GM12878 (cell line): ENCODE data around the gene ENPP7. TPM values are rescaled to one million over a fixed set of nuclear protein-coding genes. Genes with fewer than 3 reads are reported as not detected.

Experiments
- ATAC-seq: fragments of 200-7000 bp; cut with Tn5 transposase; 3 replicates; pipeline ENCODE4 v1.9.1; 2020; ENCODE audit warnings: mild to moderate bottlenecking, moderate library complexity
- BruUV-seq: library from RNA; stranded (reverse); fragments of 400-500 nt; replicated peaks from 2 replicates; lab custom pipeline; 2021; lab: Mats Ljungman, UMichigan
- CTCF ChIA-PET: fragments of 300-600 bp; sonication (Branson Sonifier 250); formaldehyde crosslinking; extraction: SDS; loops from one replicate; lab custom pipeline; 2021; ENCODE audit warnings: inconsistent platforms; lab: Yijun Ruan, JAX
- POLR2A ChIA-PET: fragments of 350-600 bp; formaldehyde crosslinking; extraction: SDS; loops from one replicate; lab custom pipeline; 2021; ENCODE audit warnings: inconsistent platforms; lab: Charles Lee
- RAD21 ChIA-PET: fragments of 300-600 bp; sonication (Branson Sonifier 250); formaldehyde crosslinking; loops from one replicate; lab custom pipeline; 2023; ENCODE audit warnings: antibody characterized with exemption; ENCODE audit not compliant: unreplicated experiment; lab: Charles Lee
- SMC1A ChIA-PET: fragments of 300-600 bp; sonication (Branson Sonifier 250); formaldehyde crosslinking; loops from one replicate; lab custom pipeline; 2023; ENCODE audit not compliant: unreplicated experiment, uncharacterized antibody; lab: Charles Lee
- DNase-seq: peaks from one replicate; pipeline ENCODE4 v3.0.0-alpha.2; 2011; ENCODE audit warnings: low read depth, low spot score
- FAIRE-seq: peaks from 3 replicates; lab custom pipeline; 2011; peaks lifted over from hg19 to GRCh38; lab: Jason Lieb, UNC
- H2AFZ ChIP-seq: 2 replicates; pipeline ENCODE4 v1.6.0; 2011; ENCODE audit warnings: low read depth, low read length, control low read depth; ENCODE audit not compliant: control insufficient read depth
- H3K27ac ChIP-seq: 2 replicates; pipeline ENCODE4 v1.5.1; 2011; ENCODE audit warnings: control low read depth; ENCODE audit not compliant: control insufficient read depth, insufficient read depth
- H3K27me3 ChIP-seq, 2 experiments: replicated peaks in 1 of 2; 2 replicates each; pipeline versions ENCODE4 v1.6.0 to v1.6.1; 2011; ENCODE audit warnings: low read length in 1 of 2; ENCODE audit not compliant: control insufficient read depth in 2 of 2, insufficient read depth in 2 of 2
- H3K36me3 ChIP-seq, 2 experiments: 2 replicates each; pipeline ENCODE4 v1.5.1; 2011; ENCODE audit warnings: low read length in 1 of 2; ENCODE audit not compliant: control insufficient read depth in 2 of 2, insufficient read depth in 2 of 2
- H3K4me1 ChIP-seq: 2 replicates; pipeline ENCODE4 v1.6.1; 2011; ENCODE audit warnings: mild to moderate bottlenecking, low read length, moderate library complexity, mixed read lengths; ENCODE audit not compliant: control insufficient read depth, insufficient read depth
- H3K4me2 ChIP-seq: 2 replicates; pipeline ENCODE4 v1.6.0; 2011; ENCODE audit warnings: control low read depth; ENCODE audit not compliant: control insufficient read depth, insufficient read depth
- H3K4me3 ChIP-seq: fragments of 200-600 bp; sonication (generic); 2 replicates; pipeline ENCODE4 v1.5.1; 2016
- H3K79me2 ChIP-seq: 2 replicates; pipeline ENCODE4 v1.6.0; 2011; ENCODE audit warnings: low read length; ENCODE audit not compliant: control insufficient read depth, insufficient read depth
- H3K9ac ChIP-seq: 2 replicates; pipeline ENCODE4 v1.8.0; 2011; ENCODE audit warnings: low read length, control low read depth, mixed read lengths; ENCODE audit not compliant: control insufficient read depth, insufficient read depth
- H3K9me3 ChIP-seq: replicated peaks from 3 replicates; pipeline ENCODE4 v1.5.1; 2011; ENCODE audit warnings: mild to moderate bottlenecking, low read length; ENCODE audit not compliant: control insufficient read depth, insufficient read depth
- H4K20me1 ChIP-seq: 2 replicates; pipeline ENCODE4 v1.6.0; 2011; ENCODE audit not compliant: control insufficient read depth, insufficient read depth
- BMI1 ChIP-seq: fragments of 450-650 bp; IDR thresholded peaks from 2 replicates; pipeline ENCODE4 v1.6.1; 2016; ENCODE audit warnings: mild to moderate bottlenecking, moderate library complexity, borderline replicate concordance
- EED ChIP-seq: sonication (generic); IDR thresholded peaks from 2 replicates; pipeline ENCODE4 v1.6.1; 2016; ENCODE audit warnings: antibody characterized with exemption, low read depth
- JUND ChIP-seq: IDR thresholded peaks from 2 replicates; pipeline ENCODE4 v1.6.1; 2012; ENCODE audit warnings: low read depth, mild to moderate bottlenecking, low read length, improper control_type of control experiment, moderate library complexity
- KAT2A ChIP-seq: conservative IDR thresholded peaks from 2 replicates; pipeline ENCODE4 v1.6.1; 2011; ENCODE audit warnings: low read depth, low read length; ENCODE audit not compliant: control insufficient read depth
- MTA3 ChIP-seq: IDR thresholded peaks from 2 replicates; pipeline ENCODE4 v1.6.1; 2012; ENCODE audit warnings: low read length, inconsistent platforms, borderline replicate concordance
- SREBF2 ChIP-seq: IDR thresholded peaks from 2 replicates; pipeline ENCODE4 v1.6.1; 2012; ENCODE audit warnings: mild to moderate bottlenecking, low read length
- WGBS: methylation state at CpG from one replicate; pipeline ENCODE4 v1.1.6; 2016; ENCODE audit warnings: low lambda C conversion rate; ENCODE audit not compliant: insufficient replicate concordance, insufficient coverage; ENCODE audit errors: missing lambda C conversion rate; 5-methylcytosine and 5-hydroxymethylcytosine counted together
- in situ Hi-C: fragments of 300-500 bp; cut with MboI; formaldehyde crosslinking; loops from 9 replicates; pipeline ENCODE4 v1.14.3; 2018; ENCODE audit warnings: mixed read lengths
- intact Hi-C: fragments of 100-400 bp; cut with micrococcal nuclease; formaldehyde crosslinking; loops from one replicate; pipeline ENCODE4 v1.14.2; 2022; ENCODE audit not compliant: unreplicated experiment
- polyA plus RNA-seq, 11 experiments: library from polyadenylated mRNA; depleted of rRNA in 4 of 11; unstranded in 6 of 11; stranded (reverse) in 5 of 11; fragments of >200 nt; fragmentation: Nextera tagmentation in 4 of 11; fragmentation: Illumina TruSeq in 1 of 11; extraction: Ambion mirVana in 4 of 11; extraction: Trizol in 1 of 11; gene quantifications; 1 replicate in 1 of 11; 2 replicates in 10 of 11; pipeline versions ENCODE4 v1.2.1 to v1.2.3, GENCODE V29; 2011 to 2016; ENCODE audit warnings: inconsistent platforms in 2 of 11, missing spikeins in 2 of 11, low read depth in 1 of 11
- total RNA-seq, 4 experiments: library from RNA; depleted of rRNA in 3 of 4; stranded (reverse); fragments of >200 nt in 3 of 4; fragmentation: Illumina TruSeq in 1 of 4; extraction: Trizol in 1 of 4; gene quantifications; 2 replicates each; pipeline versions ENCODE4 v1.2.1 to v1.2.3, GENCODE V29; 2013 to 2021
- TF ChIP-seq, protein P1 (sequence below): fragments of 450-650 bp; IDR thresholded peaks from 2 replicates; pipeline ENCODE4 v1.6.1; 2018; ENCODE audit warnings: mild to moderate bottlenecking, low read depth, moderate library complexity; ENCODE audit not compliant: partially characterized antibody
- TF ChIP-seq, protein P2 (sequence below): IDR thresholded peaks from 2 replicates; pipeline ENCODE4 v1.6.1; 2012; ENCODE audit warnings: improper control_type of control experiment, low read depth, low read length; ENCODE audit not compliant: insufficient replicate concordance

ENPP7 gene
- total and polyA plus RNA-seq, 10 of the 15 experiments (the other 5 are each of a cell fraction or from before 2014, with no cell fraction given): 0.04 to 0.41 (median 0.18) TPM; not detected in 1

DNA sequence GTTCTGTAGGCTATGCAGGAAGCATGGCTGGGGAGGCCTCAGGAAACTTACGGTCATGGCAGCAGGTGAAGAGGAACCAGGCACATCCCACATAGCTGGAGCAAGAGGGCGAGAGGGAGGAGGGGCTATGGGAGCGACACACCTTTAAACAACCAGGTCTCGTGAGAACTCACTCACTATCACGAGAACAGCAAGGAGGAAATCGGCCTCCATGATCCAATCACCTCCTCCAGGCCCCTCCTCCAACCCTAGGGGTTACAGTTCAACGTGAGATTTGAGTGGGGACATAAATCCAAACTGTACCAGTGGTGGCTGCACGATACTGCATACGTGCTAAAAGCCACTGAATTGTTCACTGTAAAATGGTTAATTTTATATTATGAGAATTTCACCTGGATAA is 26.1 kb upstream of the ENPP7 start:
- Histone ChIP-seq H4K20me1 (no peaks in the 10 kb centered on the region), H3K4me3 (no peak overlapping the region), H2AFZ (no peak overlapping the region), H3K4me2 (no peak overlapping the region), H3K27ac (no peak overlapping the region), H3K4me1 (no peaks in the 10 kb centered on the region), H3K36me3 (no peaks in the 10 kb centered on the region), H3K9ac (no peak overlapping the region), H3K79me2 (no peaks in the 10 kb centered on the region), H3K27me3 (no peaks in the 10 kb centered on the region), H3K9me3 (no peaks in the 10 kb centered on the region)
- ChIA-PET CTCF (interaction anchor here (0.7 to 1.1 kb wide), 2 partner anchors 304 to 312 kb away, joined by 3 read pairs; no protein-coding TSS in a partner anchor), SMC1A (no interaction called here), POLR2A (no interaction called here), RAD21 (no interaction called here)
- in situ Hi-C loops (no loop called here), intact Hi-C loops (loop anchor here (5.0 to 10.0 kb wide), 2 partner anchors 280 to 302 kb away; no protein-coding TSS in a partner anchor)
- no peak for DNase-seq
- no peak for TF ChIP-seq MTA3
- TF ChIP-seq, protein P1, sequence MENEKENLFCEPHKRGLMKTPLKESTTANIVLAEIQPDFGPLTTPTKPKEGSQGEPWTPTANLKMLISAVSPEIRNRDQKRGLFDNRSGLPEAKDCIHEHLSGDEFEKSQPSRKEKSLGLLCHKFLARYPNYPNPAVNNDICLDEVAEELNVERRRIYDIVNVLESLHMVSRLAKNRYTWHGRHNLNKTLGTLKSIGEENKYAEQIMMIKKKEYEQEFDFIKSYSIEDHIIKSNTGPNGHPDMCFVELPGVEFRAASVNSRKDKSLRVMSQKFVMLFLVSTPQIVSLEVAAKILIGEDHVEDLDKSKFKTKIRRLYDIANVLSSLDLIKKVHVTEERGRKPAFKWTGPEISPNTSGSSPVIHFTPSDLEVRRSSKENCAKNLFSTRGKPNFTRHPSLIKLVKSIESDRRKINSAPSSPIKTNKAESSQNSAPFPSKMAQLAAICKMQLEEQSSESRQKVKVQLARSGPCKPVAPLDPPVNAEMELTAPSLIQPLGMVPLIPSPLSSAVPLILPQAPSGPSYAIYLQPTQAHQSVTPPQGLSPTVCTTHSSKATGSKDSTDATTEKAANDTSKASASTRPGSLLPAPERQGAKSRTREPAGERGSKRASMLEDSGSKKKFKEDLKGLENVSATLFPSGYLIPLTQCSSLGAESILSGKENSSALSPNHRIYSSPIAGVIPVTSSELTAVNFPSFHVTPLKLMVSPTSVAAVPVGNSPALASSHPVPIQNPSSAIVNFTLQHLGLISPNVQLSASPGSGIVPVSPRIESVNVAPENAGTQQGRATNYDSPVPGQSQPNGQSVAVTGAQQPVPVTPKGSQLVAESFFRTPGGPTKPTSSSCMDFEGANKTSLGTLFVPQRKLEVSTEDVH: no peak
- no peak for TF ChIP-seq JUND
- no peak for TF ChIP-seq EED
- TF ChIP-seq, protein P2, sequence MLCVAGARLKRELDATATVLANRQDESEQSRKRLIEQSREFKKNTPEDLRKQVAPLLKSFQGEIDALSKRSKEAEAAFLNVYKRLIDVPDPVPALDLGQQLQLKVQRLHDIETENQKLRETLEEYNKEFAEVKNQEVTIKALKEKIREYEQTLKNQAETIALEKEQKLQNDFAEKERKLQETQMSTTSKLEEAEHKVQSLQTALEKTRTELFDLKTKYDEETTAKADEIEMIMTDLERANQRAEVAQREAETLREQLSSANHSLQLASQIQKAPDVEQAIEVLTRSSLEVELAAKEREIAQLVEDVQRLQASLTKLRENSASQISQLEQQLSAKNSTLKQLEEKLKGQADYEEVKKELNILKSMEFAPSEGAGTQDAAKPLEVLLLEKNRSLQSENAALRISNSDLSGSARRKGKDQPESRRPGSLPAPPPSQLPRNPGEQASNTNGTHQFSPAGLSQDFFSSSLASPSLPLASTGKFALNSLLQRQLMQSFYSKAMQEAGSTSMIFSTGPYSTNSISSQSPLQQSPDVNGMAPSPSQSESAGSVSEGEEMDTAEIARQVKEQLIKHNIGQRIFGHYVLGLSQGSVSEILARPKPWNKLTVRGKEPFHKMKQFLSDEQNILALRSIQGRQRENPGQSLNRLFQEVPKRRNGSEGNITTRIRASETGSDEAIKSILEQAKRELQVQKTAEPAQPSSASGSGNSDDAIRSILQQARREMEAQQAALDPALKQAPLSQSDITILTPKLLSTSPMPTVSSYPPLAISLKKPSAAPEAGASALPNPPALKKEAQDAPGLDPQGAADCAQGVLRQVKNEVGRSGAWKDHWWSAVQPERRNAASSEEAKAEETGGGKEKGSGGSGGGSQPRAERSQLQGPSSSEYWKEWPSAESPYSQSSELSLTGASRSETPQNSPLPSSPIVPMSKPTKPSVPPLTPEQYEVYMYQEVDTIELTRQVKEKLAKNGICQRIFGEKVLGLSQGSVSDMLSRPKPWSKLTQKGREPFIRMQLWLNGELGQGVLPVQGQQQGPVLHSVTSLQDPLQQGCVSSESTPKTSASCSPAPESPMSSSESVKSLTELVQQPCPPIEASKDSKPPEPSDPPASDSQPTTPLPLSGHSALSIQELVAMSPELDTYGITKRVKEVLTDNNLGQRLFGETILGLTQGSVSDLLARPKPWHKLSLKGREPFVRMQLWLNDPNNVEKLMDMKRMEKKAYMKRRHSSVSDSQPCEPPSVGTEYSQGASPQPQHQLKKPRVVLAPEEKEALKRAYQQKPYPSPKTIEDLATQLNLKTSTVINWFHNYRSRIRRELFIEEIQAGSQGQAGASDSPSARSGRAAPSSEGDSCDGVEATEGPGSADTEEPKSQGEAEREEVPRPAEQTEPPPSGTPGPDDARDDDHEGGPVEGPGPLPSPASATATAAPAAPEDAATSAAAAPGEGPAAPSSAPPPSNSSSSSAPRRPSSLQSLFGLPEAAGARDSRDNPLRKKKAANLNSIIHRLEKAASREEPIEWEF: no peak
- no peak for TF ChIP-seq BMI1
- TF ChIP-seq KAT2A: no peak
- no peak for TF ChIP-seq SREBF2
- no peak for ATAC-seq
- no TSS peak for BruUV-seq
- FAIRE-seq: no peak
- WGBS: 24% methylated on average over 9 of the region's 9 CpGs
